Loucy (cell line): Measurements from ENCODE around the gene REEP1.

ENCODE experiments used
- CTCF ChIP-seq: fragments of 200-600 bp; sonication (generic); conservative IDR thresholded peaks from 2 replicates; pipeline ENCODE4 v1.5.1; 2014; ENCODE audit warnings: mild to moderate bottlenecking, antibody characterized with exemption, low read length
- EZH2phosphoT487 ChIP-seq: fragments of 200-600 bp; IDR thresholded peaks from 2 replicates; pipeline ENCODE4 v1.6.1; 2018; ENCODE audit warnings: antibody characterized with exemption, mild to moderate bottlenecking, moderate library complexity, borderline replicate concordance

- TF ChIP-seq CTCF (no peak), EZH2phosphoT487 (no peak)
Observed at GRCh38 chr2:86225581-86225980, 111.8 kb downstream of the REEP1 start.
